ENCODE data around the gene HBZ. TPM values are rescaled to one million over a fixed set of nuclear protein-coding genes. Genes with fewer than 3 reads are reported as not detected.
"Not testable (repeated sequence)": the region's sequence is repeated elsewhere in the genome, so short reads cannot be mapped to it uniquely, and the experiment has no call there.

Gene HBZ
- not detected for total RNA-seq

GRCh38 chr16:152141-153128 is at the start of gene HBZ:
Gene HBZ, plus strand, starts transcription at chr16:152644. Its CDS starts 266 bp downstream, at chr16:152910.
- no peak for DNase-seq (ENCODE audit: low spot score)
- intact Hi-C loops (cut with DNase I), result no loop called here
- peak; percentile 36 for ATAC-seq

- intact Hi-C loops (cut with DNase I), result no loop called here
- ATAC-seq, result no peak
- no peak for DNase-seq (ENCODE audit: low spot score)
Measured at GRCh38 chr16:104355-104754, 48.1 kb upstream of the HBZ start.

GRCh38 chr16:104928-105327 is 47.5 kb upstream of the HBZ start:
- intact Hi-C loops (cut with DNase I), result no loop called here
- DNase-seq (ENCODE audit: low spot score), result no peak
- ATAC-seq, result no peak

- intact Hi-C loops (cut with DNase I), result no loop called here
- no peak for DNase-seq (ENCODE audit: low spot score)
Measured at GRCh38 chr16:105521-105920, 46.9 kb upstream of the HBZ start.

GRCh38 chr16:106623-107324 is 45.7 kb upstream of the HBZ start:
- DNase-seq (ENCODE audit: low spot score) (no peak), ATAC-seq (peak; percentile 25)
- intact Hi-C loops (cut with DNase I), result loop anchor here (2.0 kb wide), 1 partner anchor 74 kb away; the partner anchor contains the start of gene HBQ1

More at GRCh38 chr16:105521-105920, 46.9 kb upstream of the HBZ start:
- no peak for ATAC-seq

GRCh38 chr16:112153-112840 is 40.1 kb upstream of the HBZ start:
- intact Hi-C loops (cut with DNase I), result no loop called here
- DNase-seq (ENCODE audit: low spot score) (no peak), ATAC-seq (no peak)

- intact Hi-C loops (cut with DNase I), result no loop called here
Measured at GRCh38 chr16:114327-114726, 38.1 kb upstream of the HBZ start.

GRCh38 chr16:116015-116414 is 36.4 kb upstream of the HBZ start:
- DNase-seq (ENCODE audit: low spot score) (no peak), ATAC-seq (no peak)
- intact Hi-C loops (cut with DNase I), result no loop called here

More at GRCh38 chr16:114327-114726, 38.1 kb upstream of the HBZ start:
- ATAC-seq (no peak), DNase-seq (ENCODE audit: low spot score) (no peak)

GRCh38 chr16:117379-118365 is 34.8 kb upstream of the HBZ start:
- intact Hi-C loops (cut with DNase I), result no loop called here
- DNase-seq (ENCODE audit: low spot score) (no peak), ATAC-seq (peak; percentile 53)

GRCh38 chr16:118857-119256 is 33.6 kb upstream of the HBZ start:
- ATAC-seq (no peak), DNase-seq (ENCODE audit: low spot score) (no peak)
- intact Hi-C loops (cut with DNase I), result no loop called here

GRCh38 chr16:119295-119694 is 33.1 kb upstream of the HBZ start:
- no peak for ATAC-seq
- intact Hi-C loops (cut with DNase I), result no loop called here
- DNase-seq (ENCODE audit: low spot score), result no peak

- intact Hi-C loops (cut with DNase I), result no loop called here
- DNase-seq (ENCODE audit: low spot score) (no peak), ATAC-seq (no peak)
Measured at GRCh38 chr16:119835-120491, 32.5 kb upstream of the HBZ start.

GRCh38 chr16:120756-121155 is 31.7 kb upstream of the HBZ start:
- intact Hi-C loops (cut with DNase I), result no loop called here
- ATAC-seq, result no peak
- DNase-seq (ENCODE audit: low spot score), result no peak

- ATAC-seq (no peak), DNase-seq (ENCODE audit: low spot score) (no peak)
- intact Hi-C loops (cut with DNase I), result no loop called here
Measured at GRCh38 chr16:122361-122760, 30.1 kb upstream of the HBZ start.

GRCh38 chr16:123558-124350 is 28.7 kb upstream of the HBZ start:
- ATAC-seq; intact Hi-C loops (cut with DNase I): not testable (repeated sequence)

GRCh38 chr16:125011-125410 is 27.4 kb upstream of the HBZ start:
- intact Hi-C loops (cut with DNase I), result no loop called here
- no peak for DNase-seq (ENCODE audit: low spot score)
- no peak for ATAC-seq

More at GRCh38 chr16:123558-124350, 28.7 kb upstream of the HBZ start:
- not testable (repeated sequence) for DNase-seq (ENCODE audit: low spot score)

- intact Hi-C loops (cut with DNase I), result no loop called here
- DNase-seq (ENCODE audit: low spot score), result no peak
- ATAC-seq, result no peak
Measured at GRCh38 chr16:129075-129474, 23.4 kb upstream of the HBZ start.
